Measurements from ENCODE around the gene PNKD. TPM values are rescaled to one million over a fixed set of nuclear protein-coding genes. Genes with fewer than 3 reads are reported as not detected.

PNKD gene
- total RNA-seq, 1 experiment from 2014 or later = 97.7 TPM

- intact Hi-C loops (cut with micrococcal nuclease) = no loop called here
- CTCF ChIA-PET = no interaction called here
- H4K20me1 ChIP-seq (ENCODE audit: low read length) = no peaks in the 10 kb centered on the region
- no peaks in the 10 kb centered on the region for H3K9me3 ChIP-seq (ENCODE audit: low read length)
- no peak within 1 kb of the TSS for H3K4me3 ChIP-seq (ENCODE audit: low read length)
- no peak within 1 kb of the TSS for H2AFZ ChIP-seq (ENCODE audit: low read length)
- H3K79me2 ChIP-seq (ENCODE audit: low read length) = no peaks in the 10 kb centered on the region
- H3K36me3 ChIP-seq (ENCODE audit: low read depth, low read length) = no peaks in the 10 kb centered on the region
- POLR2A ChIA-PET (ENCODE audit: unreplicated experiment) = no interaction called here
- ATAC-seq (no peak), DNase-seq (no peak)
- H3K9me2 ChIP-seq (replicated peaks; ENCODE audit: low read length) = no peaks in the 10 kb centered on the region
- no peaks in the 10 kb centered on the region for H3K27me3 ChIP-seq (ENCODE audit: low read length)
- H3K4me2 ChIP-seq (ENCODE audit: low read length) = no peak within 1 kb of the TSS
- no peak within 1 kb of the TSS for H3K9ac ChIP-seq (ENCODE audit: low read length)
- no peak within 1 kb of the TSS for H3K27ac ChIP-seq (ENCODE audit: low read length)
- no peaks in the 10 kb centered on the region for H3K4me1 ChIP-seq (ENCODE audit: insufficient read depth, low read length)
- H3F3A ChIP-seq (ENCODE audit: low read length, unreplicated experiment) = no peaks in the 10 kb centered on the region
- no TSS peak for BruUV-seq (replicated peaks)
- no peak for TF ChIP-seq CTCF (conservative IDR thresholded peaks at IDR 0.05; ENCODE audit: low read depth, low read length)
- TF ChIP-seq EZH2phosphoT487 (IDR thresholded peaks at IDR 0.05; ENCODE audit: borderline replicate concordance, low read length) = no peak
- no peak for TF ChIP-seq EZH2 (IDR thresholded peaks at IDR 0.05; ENCODE audit: low read length, unreplicated experiment)
Measured at GRCh38 chr2:218381916-218382366, 111.6 kb downstream of the PNKD start, which contains the start of gene SLC11A1. SLC11A1 (plus strand) TSS chr2:218382273; CDS start chr2:218382369, 96 bp downstream.

GRCh38 chr2:218382785-218383184 is 112.5 kb downstream of the PNKD start:
- peaks cover 6% of the 10 kb centered on the region; the same call in 1 of the 2 replicates for H3K4me1 ChIP-seq (ENCODE audit: insufficient read depth, low read length)
- ChIA-PET POLR2A (ENCODE audit: unreplicated experiment) (no interaction called here), CTCF (no interaction called here)
- intact Hi-C loops (cut with micrococcal nuclease) = no loop called here
- DNase-seq = no peak
- H3F3A ChIP-seq (ENCODE audit: low read length, unreplicated experiment) = no peaks in the 10 kb centered on the region
- no peaks in the 10 kb centered on the region for H3K9me2 ChIP-seq (replicated peaks; ENCODE audit: low read length)
- no TSS peak for BruUV-seq (replicated peaks)
- no peak overlapping the region for H3K4me2 ChIP-seq (ENCODE audit: low read length)
- no peaks in the 10 kb centered on the region for H3K9me3 ChIP-seq (ENCODE audit: low read length)
- no peak overlapping the region for H3K9ac ChIP-seq (ENCODE audit: low read length)
- no peak overlapping the region for H3K4me3 ChIP-seq (ENCODE audit: low read length)
- no peak overlapping the region for H2AFZ ChIP-seq (ENCODE audit: low read length)
- H3K79me2 ChIP-seq (ENCODE audit: low read length) = no peaks in the 10 kb centered on the region
- H3K27me3 ChIP-seq (ENCODE audit: low read length) = no peaks in the 10 kb centered on the region
- ATAC-seq = no peak
- no peak overlapping the region for H3K27ac ChIP-seq (ENCODE audit: low read length)
- H3K36me3 ChIP-seq (ENCODE audit: low read depth, low read length) = no peaks in the 10 kb centered on the region
- no peaks in the 10 kb centered on the region for H4K20me1 ChIP-seq (ENCODE audit: low read length)
- TF ChIP-seq CTCF (conservative IDR thresholded peaks at IDR 0.05; ENCODE audit: low read depth, low read length) (no peak), EZH2 (IDR thresholded peaks at IDR 0.05; ENCODE audit: low read length, unreplicated experiment) (no peak), EZH2phosphoT487 (IDR thresholded peaks at IDR 0.05; ENCODE audit: borderline replicate concordance, low read length) (no peak)

- Histone ChIP-seq H3K9me2 (replicated peaks; ENCODE audit: low read length) (no peaks in the 10 kb centered on the region), H3K36me3 (ENCODE audit: low read depth, low read length) (no peaks in the 10 kb centered on the region), H3K9me3 (ENCODE audit: low read length) (no peaks in the 10 kb centered on the region), H3K79me2 (ENCODE audit: low read length) (no peaks in the 10 kb centered on the region), H3K4me3 (ENCODE audit: low read length) (no peak overlapping the region), H3K4me1 (ENCODE audit: insufficient read depth, low read length) (peaks cover 7% of the 10 kb centered on the region; the same call in 1 of the 2 replicates), H2AFZ (ENCODE audit: low read length) (no peak overlapping the region), H4K20me1 (ENCODE audit: low read length) (no peaks in the 10 kb centered on the region), H3K9ac (ENCODE audit: low read length) (no peak overlapping the region), H3K27ac (ENCODE audit: low read length) (no peak overlapping the region), H3F3A (ENCODE audit: low read length, unreplicated experiment) (no peaks in the 10 kb centered on the region), H3K27me3 (ENCODE audit: low read length) (no peaks in the 10 kb centered on the region), H3K4me2 (ENCODE audit: low read length) (no peak overlapping the region)
- no peak for TF ChIP-seq EZH2 (IDR thresholded peaks at IDR 0.05; ENCODE audit: low read length, unreplicated experiment)
- TF ChIP-seq CTCF (conservative IDR thresholded peaks at IDR 0.05; ENCODE audit: low read depth, low read length) = no peak
- TF ChIP-seq EZH2phosphoT487 (IDR thresholded peaks at IDR 0.05; ENCODE audit: borderline replicate concordance, low read length) = no peak
- peak; percentile 56; the same call in 1 of the 2 replicates for ATAC-seq
- CTCF ChIA-PET = no interaction called here
- intact Hi-C loops (cut with micrococcal nuclease) = no loop called here
- no TSS peak for BruUV-seq (replicated peaks)
- DNase-seq = peak; percentile 25
- POLR2A ChIA-PET (ENCODE audit: unreplicated experiment) = no interaction called here
Measured at GRCh38 chr2:218383892-218384519, 113.7 kb downstream of the PNKD start.
